Colonic mucosa (tissue), 4 donors: ENCODE data around the gene CLCN4. TPM values are rescaled to one million over a fixed set of nuclear protein-coding genes. Genes with fewer than 3 reads are reported as not detected.

ENCODE experiments used
- DNase-seq: peaks from one replicate; pipeline ENCODE4 v3.0.0-alpha.2; 2020
- H3K27ac ChIP-seq: fragments of 200-600 bp; one replicate; pipeline ENCODE4 v1.8.0; 2021
- H3K27me3 ChIP-seq: fragments of 200-600 bp; one replicate; pipeline ENCODE4 v1.8.0; 2021
- H3K36me3 ChIP-seq: fragments of 200-600 bp; one replicate; pipeline ENCODE4 v1.8.0; 2021
- H3K4me1 ChIP-seq: fragments of 200-600 bp; one replicate; pipeline ENCODE4 v1.8.0; 2021; ENCODE audit warnings: mild to moderate bottlenecking
- H3K4me3 ChIP-seq: fragments of 200-600 bp; one replicate; pipeline ENCODE4 v1.8.0; 2021
- H3K9ac ChIP-seq, 2 donors: one replicate each; pipeline ENCODE4 v1.7.0; 2013; ENCODE audit warnings: control low read depth in 2 of 2, low read depth in 2 of 2, low read length in 2 of 2
- H3K9me3 ChIP-seq: fragments of 200-600 bp; one replicate; pipeline ENCODE4 v1.8.0; 2021
- intact Hi-C: fragments of 100-400 bp; cut with DNase I; formaldehyde crosslinking; loops from one replicate; pipeline ENCODE4 v1.14.1; 2022
- total RNA-seq, 2 donors: library from RNA; stranded (reverse); fragmentation: NEBNext Ultra II Directional in 1 of 2; extraction: Animal tissue kit (Norgen Biotek cat#: 25700) in 1 of 2; gene quantifications; one replicate each; pipeline ENCODE4 v1.2.1, GENCODE V29; 2021
- TF ChIP-seq, protein P1 (sequence below): fragments of 200-600 bp; IDR thresholded peaks from one replicate; pipeline ENCODE4 v1.8.0; 2022; ENCODE audit warnings: antibody characterized with exemption, mild to moderate bottlenecking
- donor health status: healthy.
- donor health status: DM: no; HTN: no; CAD: no.
- donor health status: DM: no; HTN: no; CAD: no.

CLCN4 gene
- total RNA-seq, 2 donors from 2014 or later: 0.62 to 1.2 TPM

GRCh38 chrX:10165580-10166247, 8.9 kb downstream of the CLCN4 start:
- Histone ChIP-seq H3K9me3 (no peaks in the 10 kb centered on the region), H3K4me1 (no peaks in the 10 kb centered on the region), H3K4me3 (no peak overlapping the region), H3K36me3 (no peaks in the 10 kb centered on the region), H3K27ac (no peak overlapping the region), H3K9ac (no peak overlapping the region), H3K27me3 (peaks cover 3% of the 10 kb centered on the region)
- no peak for DNase-seq
- intact Hi-C loops: no loop called here
- TF ChIP-seq, protein P1, sequence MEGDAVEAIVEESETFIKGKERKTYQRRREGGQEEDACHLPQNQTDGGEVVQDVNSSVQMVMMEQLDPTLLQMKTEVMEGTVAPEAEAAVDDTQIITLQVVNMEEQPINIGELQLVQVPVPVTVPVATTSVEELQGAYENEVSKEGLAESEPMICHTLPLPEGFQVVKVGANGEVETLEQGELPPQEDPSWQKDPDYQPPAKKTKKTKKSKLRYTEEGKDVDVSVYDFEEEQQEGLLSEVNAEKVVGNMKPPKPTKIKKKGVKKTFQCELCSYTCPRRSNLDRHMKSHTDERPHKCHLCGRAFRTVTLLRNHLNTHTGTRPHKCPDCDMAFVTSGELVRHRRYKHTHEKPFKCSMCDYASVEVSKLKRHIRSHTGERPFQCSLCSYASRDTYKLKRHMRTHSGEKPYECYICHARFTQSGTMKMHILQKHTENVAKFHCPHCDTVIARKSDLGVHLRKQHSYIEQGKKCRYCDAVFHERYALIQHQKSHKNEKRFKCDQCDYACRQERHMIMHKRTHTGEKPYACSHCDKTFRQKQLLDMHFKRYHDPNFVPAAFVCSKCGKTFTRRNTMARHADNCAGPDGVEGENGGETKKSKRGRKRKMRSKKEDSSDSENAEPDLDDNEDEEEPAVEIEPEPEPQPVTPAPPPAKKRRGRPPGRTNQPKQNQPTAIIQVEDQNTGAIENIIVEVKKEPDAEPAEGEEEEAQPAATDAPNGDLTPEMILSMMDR: no peak

DNA sequence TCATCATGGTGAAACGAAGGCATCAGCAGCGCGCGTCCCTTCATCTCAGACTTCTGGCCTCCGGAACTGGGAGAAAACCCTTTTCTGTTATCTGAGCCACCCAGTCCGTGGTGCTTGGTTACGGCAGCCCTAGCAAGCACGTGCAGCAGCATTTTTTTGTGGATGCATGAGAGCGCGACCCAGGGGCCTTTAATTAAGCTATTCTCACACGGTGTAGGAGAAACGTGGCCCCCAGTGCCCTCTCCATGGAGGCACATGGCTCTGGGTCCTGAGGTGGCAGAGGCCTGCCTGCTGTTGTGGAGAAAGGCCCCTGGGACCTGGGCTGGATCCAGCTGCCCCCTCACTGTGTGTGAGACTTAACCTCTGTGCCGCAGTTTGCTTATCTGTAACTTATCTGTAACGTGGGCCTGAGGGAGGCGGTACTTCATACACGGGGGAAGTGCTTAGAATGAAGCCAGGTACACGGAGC, 9.5 kb downstream of the CLCN4 start:
- Histone ChIP-seq H3K27ac (no peak overlapping the region), H3K36me3 (no peaks in the 10 kb centered on the region), H3K9me3 (no peaks in the 10 kb centered on the region), H3K9ac (no peak overlapping the region), H3K4me3 (no peak overlapping the region), H3K27me3 (peaks cover 3% of the 10 kb centered on the region), H3K4me1 (no peaks in the 10 kb centered on the region)
- no peak for DNase-seq
- TF ChIP-seq, protein P1: no peak
- intact Hi-C loops: no loop called here

GRCh38 chrX:10166731-10167151, 10.0 kb downstream of the CLCN4 start:
- Histone ChIP-seq H3K27ac (no peak overlapping the region), H3K9ac (no peak overlapping the region), H3K4me3 (no peak overlapping the region), H3K9me3 (no peaks in the 10 kb centered on the region), H3K36me3 (no peaks in the 10 kb centered on the region), H3K27me3 (peaks cover 3% of the 10 kb centered on the region), H3K4me1 (no peaks in the 10 kb centered on the region)
- no peak for DNase-seq
- TF ChIP-seq, protein P1: no peak
- intact Hi-C loops: no loop called here

- no peak overlapping the region for H3K27ac ChIP-seq
- no peaks in the 10 kb centered on the region for H3K9me3 ChIP-seq
- H3K36me3 ChIP-seq: no peaks in the 10 kb centered on the region
- H3K27me3 ChIP-seq: peaks cover 3% of the 10 kb centered on the region
- DNase-seq: no peak
- H3K9ac ChIP-seq: no peak overlapping the region
- no peaks in the 10 kb centered on the region for H3K4me1 ChIP-seq
- intact Hi-C loops: no loop called here
- TF ChIP-seq, protein P1: no peak
- no peak overlapping the region for H3K4me3 ChIP-seq
These were observed 10.8 kb downstream of the CLCN4 start for GRCh38 chrX:10167573-10167972.

DNA sequence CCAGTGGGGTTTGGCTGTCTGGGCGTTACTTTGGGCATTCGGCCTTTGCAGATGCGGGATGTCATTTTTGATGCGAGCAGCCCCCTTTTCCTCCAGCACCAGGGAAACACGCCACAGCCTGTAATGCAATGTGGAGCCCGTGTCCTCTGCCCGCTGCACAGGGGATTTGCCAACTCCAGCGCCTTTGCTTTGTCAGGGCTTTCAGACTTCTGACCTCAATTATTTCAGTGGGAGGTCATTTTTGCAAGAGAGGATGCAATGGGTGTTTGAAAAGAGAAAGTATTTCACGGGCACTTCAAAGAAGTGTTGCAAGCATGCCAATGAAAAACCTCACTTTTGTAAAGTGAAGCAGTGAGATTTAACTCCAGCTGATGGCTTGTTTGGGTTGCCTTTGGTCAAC, 11.5 kb downstream of the CLCN4 start:
- H3K9ac ChIP-seq: no peak overlapping the region
- no peak overlapping the region for H3K4me3 ChIP-seq
- intact Hi-C loops: no loop called here

More for the DNA sequence above, 11.5 kb downstream of the CLCN4 start:
- no peak for DNase-seq
- no peaks in the 10 kb centered on the region for H3K36me3 ChIP-seq
- no peaks in the 10 kb centered on the region for H3K4me1 ChIP-seq
- no peak overlapping the region for H3K27ac ChIP-seq
- H3K27me3 ChIP-seq: peaks cover 3% of the 10 kb centered on the region
- TF ChIP-seq, protein P1: no peak
- H3K9me3 ChIP-seq: no peaks in the 10 kb centered on the region
